Gastrocnemius medialis (tissue), 4 donors: ENCODE measurements around the gene TIAL1. TPM values are rescaled to one million over a fixed set of nuclear protein-coding genes. Genes with fewer than 3 reads are reported as not detected.

Experiments
- ATAC-seq, 2 donors: fragments of 150-250 bp; one replicate each; pipeline ENCODE4 v1.9.1; 2016
- DNase-seq, 2 donors: peaks; one replicate each; pipeline ENCODE4 v3.0.0-alpha.2; 2019
- H3K27ac ChIP-seq, 4 donors: fragments of 200-600 bp; sonication (generic); 1 replicate in 1 of 4; 2 replicates in 3 of 4; pipeline ENCODE4 v1.5.1; 2016 to 2018; ENCODE audit warnings: mild to moderate bottlenecking in 2 of 4, moderate library complexity in 1 of 4
- H3K27me3 ChIP-seq, 3 donors: fragments of 200-600 bp; sonication (generic) in 2 of 3; 1 replicate in 1 of 3; 2 replicates in 2 of 3; pipeline versions ENCODE4 v1.5.1 to v1.6.0; 2016 to 2019; ENCODE audit warnings: mild to moderate bottlenecking in 1 of 3, moderate library complexity in 1 of 3
- H3K36me3 ChIP-seq, 2 donors: fragments of 200-600 bp; sonication (generic) in 1 of 2; one replicate each; pipeline ENCODE4 v1.5.1; 2017 to 2018
- H3K4me1 ChIP-seq, 2 donors: fragments of 200-600 bp; sonication (generic) in 1 of 2; one replicate each; pipeline ENCODE4 v1.5.1; 2016 to 2017; ENCODE audit warnings: mild to moderate bottlenecking in 2 of 2
- H3K4me3 ChIP-seq, 4 donors: fragments of 200-600 bp; sonication (generic) in 3 of 4; 1 replicate in 1 of 4; 2 replicates in 3 of 4; pipeline ENCODE4 v1.5.1; 2016 to 2019; ENCODE audit warnings: mild to moderate bottlenecking in 2 of 4
- H3K9me3 ChIP-seq, 3 donors: fragments of 200-600 bp; sonication (generic) in 2 of 3; 1 replicate in 1 of 3; 2 replicates in 2 of 3; pipeline ENCODE4 v1.5.1; 2016 to 2019
- CTCF ChIP-seq, 5 experiments: fragments of 450-650 bp in 3 of 5; fragments of 200-600 bp in 2 of 5; sonication (generic) in 2 of 5; IDR thresholded peaks in 4 of 5; conservative IDR thresholded peaks in 1 of 5; 1 replicate in 4 of 5; 2 replicates in 1 of 5; pipeline ENCODE4 v1.5.1; 2016 to 2019; ENCODE audit warnings: antibody characterized with exemption in 5 of 5, mild to moderate bottlenecking in 3 of 5, moderate library complexity in 3 of 5
- POLR2A ChIP-seq, 2 donors: fragments of 450-650 bp; IDR thresholded peaks; one replicate each; pipeline ENCODE4 v1.6.1; 2017; ENCODE audit warnings: antibody characterized with exemption in 2 of 2, mild to moderate bottlenecking in 2 of 2, moderate library complexity in 2 of 2
- in situ Hi-C, 4 donors: fragments of 200-750 bp; cut with MboI; loops; one replicate each; pipeline versions ENCODE4 v1.15.0 to v1.8.0; 2017; ENCODE audit warnings: low sequenced_read_pairs in 4 of 4
- intact Hi-C: fragments of 100-400 bp; cut with DNase I; formaldehyde crosslinking; loops from one replicate; pipeline ENCODE4 v1.15.1; 2023; ENCODE audit warnings: low total_unique reads
- total RNA-seq, 4 donors: library from RNA; depleted of rRNA; stranded (reverse); fragments of >200 nt; gene quantifications; one replicate each; pipeline versions ENCODE4 v1.1.0 to v1.2.3, GENCODE V29; 2016

The TIAL1 gene
- total RNA-seq, 4 donors from 2014 or later, result 50.5 to 81.5 (median 68.4) TPM

GRCh38 chr10:119524720-119525070 lies 72.1 kb downstream of the TIAL1 start:
- intact Hi-C loops, result no loop called here
- Histone ChIP-seq H3K27ac (no peak overlapping the region), H3K27me3 (no peaks in the 10 kb centered on the region), H3K4me3 (no peak overlapping the region), H3K36me3 (no peaks in the 10 kb centered on the region), H3K4me1 (no peaks in the 10 kb centered on the region), H3K9me3 (no peaks in the 10 kb centered on the region)
- DNase-seq, result no peak
- no peak for ATAC-seq
- in situ Hi-C loops, result no loop called here
- TF ChIP-seq POLR2A (IDR thresholded peaks at IDR 0.05), result no peak

GRCh38 chr10:119523895-119524719 lies 72.7 kb downstream of the TIAL1 start:
- no peak for DNase-seq
- intact Hi-C loops (no loop called here), in situ Hi-C loops (no loop called here)
- TF ChIP-seq CTCF (IDR thresholded peaks at IDR 0.05 in 4 of 5, conservative IDR thresholded peaks at IDR 0.05 in 1 of 5), result no peak
- no peak for TF ChIP-seq POLR2A (IDR thresholded peaks at IDR 0.05)
- Histone ChIP-seq H3K27ac (no peak overlapping the region), H3K4me3 (no peak overlapping the region), H3K4me1 (no peaks in the 10 kb centered on the region), H3K27me3 (no peaks in the 10 kb centered on the region), H3K9me3 (no peaks in the 10 kb centered on the region), H3K36me3 (no peaks in the 10 kb centered on the region)
- no peak for ATAC-seq

Other genes with a start within 250 kb of the TIAL1 start
- 10 to 100 TPM in 2 of 4 donors, 1 to 10 TPM in 2; 3.0 to 64.2 (median 12.0) TPM for gene RGS10, start 54.2 kb downstream of the TIAL1 start, total RNA-seq
- gene BAG3, start 54.4 kb upstream of the TIAL1 start, total RNA-seq, result 100 to 1,000 TPM; 337 to 626 (median 393) TPM
- gene INPP5F, start 129.1 kb upstream of the TIAL1 start, total RNA-seq, result 10 to 100 TPM in 2 of 4 donors, 1 to 10 TPM in 2; 8.7 to 11.6 (median 10.5) TPM